Measurements from ENCODE around the gene ABCG2. TPM values are rescaled to one million over a fixed set of nuclear protein-coding genes. Genes with fewer than 3 reads are reported as not detected.

ABCG2 gene
- total and polyA plus RNA-seq, 2 of the 8 experiments (the other 6 are each of a cell fraction or from before 2014, with no cell fraction given) = 2.4 to 4.6 TPM

- Histone ChIP-seq H3K4ac (replicated peaks; ENCODE audit: insufficient read length, low read depth, low read length) (no peak overlapping the region), H4K5ac (ENCODE audit: insufficient read length, low read depth, low read length) (no peak overlapping the region), H3K27ac (ENCODE audit: low read depth, low read length) (no peak overlapping the region), H3K4me3 (ENCODE audit: extremely low read depth in 1 of 4, insufficient read depth in 2 of 4, low read depth in 3 of 4, low read length in 4 of 4) (no peak overlapping the region), H2BK20ac (ENCODE audit: low read length) (no peak overlapping the region), H2BK120ac (replicated peaks; ENCODE audit: low read depth, low read length) (no peak overlapping the region), H3K56ac (replicated peaks; ENCODE audit: insufficient read length, low read depth, low read length) (no peak overlapping the region), H2BK12ac (ENCODE audit: low read depth, low read length) (no peak overlapping the region), H2AK5ac (ENCODE audit: low read depth, low read length) (no peak overlapping the region), H3K79me1 (ENCODE audit: low read depth, low read length) (no peaks in the 10 kb centered on the region), H2AFZ (ENCODE audit: low read length) (no peak overlapping the region), H2BK15ac (ENCODE audit: low read length) (no peak overlapping the region), H4K91ac (replicated peaks; ENCODE audit: insufficient read length, low read length) (no peak overlapping the region), H3K9me3 (ENCODE audit: insufficient read depth in 2 of 2, low read depth in 1 of 2, low read length in 1 of 2) (no peaks in the 10 kb centered on the region), H3K27me3 (replicated peaks in 1 of 4; ENCODE audit: control insufficient read depth in 3 of 4, extremely low read depth in 1 of 4, insufficient read depth in 3 of 4, low read length in 3 of 4) (no peaks in the 10 kb centered on the region), H3K79me2 (ENCODE audit: control insufficient read depth in 1 of 2, insufficient read depth in 2 of 2, low read length in 2 of 2) (no peaks in the 10 kb centered on the region), H4K20me1 (replicated peaks in 1 of 2; ENCODE audit: control insufficient read depth in 1 of 2, insufficient read depth in 2 of 2, low read length in 2 of 2) (no peaks in the 10 kb centered on the region), H3K23me2 (ENCODE audit: low read depth, low read length) (no peaks in the 10 kb centered on the region), H2BK5ac (ENCODE audit: low read depth, low read length) (no peak overlapping the region), H3K18ac (ENCODE audit: extremely low read depth, low read length) (no peak overlapping the region), H3K4me1 (replicated peaks in 1 of 4; ENCODE audit: control insufficient read depth in 3 of 4, insufficient read depth in 4 of 4, low read length in 3 of 4) (no peaks in the 10 kb centered on the region), H3K36me3 (ENCODE audit: control insufficient read depth in 2 of 4, insufficient read depth in 4 of 4, low read length in 3 of 4) (no peaks in the 10 kb centered on the region), H3K23ac (ENCODE audit: insufficient read length) (no peak overlapping the region), H3K14ac (ENCODE audit: insufficient read length) (no peak overlapping the region), H4K8ac (ENCODE audit: extremely low read depth, insufficient read depth, low read length) (no peak overlapping the region), H3K4me2 (ENCODE audit: insufficient read depth in 1 of 2, low read depth in 2 of 2, low read length in 2 of 2) (no peak overlapping the region), H3K9ac (replicated peaks in 1 of 4; ENCODE audit: extremely low read depth in 1 of 4, low read depth in 3 of 4, low read length in 3 of 4) (no peak overlapping the region)
- WGBS, 2 experiments (ENCODE audit: extremely low coverage in 1 of 2, insufficient coverage in 1 of 2, insufficient read length in 1 of 2, insufficient replicate concordance in 2 of 2, low coverage in 1 of 2, low lambda C conversion rate in 2 of 2, missing lambda C conversion rate in 1 of 2) = 92% methylated on average over 7 of the region's 7 CpGs; no CpG with 5 or more reads in 1 of the 2 experiments
- FAIRE-seq (no peak), DNase-seq (ENCODE audit: low read depth in 1 of 2, low spot score in 2 of 2) (no peak)
- CTCF ChIA-PET (ENCODE audit: partially characterized antibody) = no interaction called here
- POLR2A ChIA-PET (ENCODE audit: partially characterized antibody) = no interaction called here
- TF ChIP-seq POLR2A (IDR thresholded peaks at IDR 0.05; ENCODE audit: control extremely low read depth in 1 of 2, low read depth in 2 of 2, low read length in 2 of 2) = no peak
Observed at GRCh38 chr4:88102026-88102425, 56.4 kb downstream of the ABCG2 start.
